ENCODE results near the gene NAGLU.

GRCh38 chr17:42502926-42503325 lies 33.1 kb upstream of the NAGLU start:
- TF ChIP-seq CTCF (IDR thresholded peaks at IDR 0.05; ENCODE audit: low read depth, low read length, poor library complexity, severe bottlenecking) = no peak
- no peak for TF ChIP-seq EZH2phosphoT487 (IDR thresholded peaks at IDR 0.05; ENCODE audit: borderline replicate concordance, low read length)

All from DOHH2 (cell line).